HepG2 (cell line): ENCODE results near the gene LBX2. TPM values are rescaled to one million over a fixed set of nuclear protein-coding genes. Genes with fewer than 3 reads are reported as not detected.

Experiments used
- CREM ChIP-seq, 2 experiments: sonication (generic) in 1 of 2; formaldehyde crosslinking in 1 of 2; IDR thresholded peaks; 2 replicates each; pipeline versions ENCODE4 v1.4.0 to v1.6.1; 2016 to 2020; ENCODE audit warnings: antibody characterized with exemption in 1 of 2, mild to moderate bottlenecking in 1 of 2, missing genetic modification reagents in 1 of 2
- GATAD2A ChIP-seq: IDR thresholded peaks from 2 replicates; pipeline ENCODE4 v1.6.1; 2016
- ISX ChIP-seq: sonication (generic); formaldehyde crosslinking; conservative IDR thresholded peaks from 2 replicates; pipeline ENCODE4 v1.5.0; 2020; ENCODE audit warnings: missing genetic modification reagents
- MXI1 ChIP-seq: IDR thresholded peaks from 3 replicates; pipeline ENCODE4 v1.6.1; 2012; ENCODE audit warnings: low read depth, low read length, inconsistent platforms, borderline replicate concordance
- RFX5 ChIP-seq: IDR thresholded peaks from 2 replicates; pipeline ENCODE4 v1.6.1; 2011; ENCODE audit warnings: low read depth, low read length, improper control_type of control experiment
- SIN3A ChIP-seq: IDR thresholded peaks from 2 replicates; pipeline ENCODE4 v1.6.1; 2011; ENCODE audit warnings: low read depth, mild to moderate bottlenecking, control low read depth, low read length, borderline replicate concordance
- SMYD3 ChIP-seq: sonication (generic); formaldehyde crosslinking; IDR thresholded peaks from 2 replicates; pipeline ENCODE4 v1.8.1; 2023; ENCODE audit warnings: mild to moderate bottlenecking, missing genetic modification reagents
- ZBTB1 ChIP-seq: sonication (generic); formaldehyde crosslinking; IDR thresholded peaks from 2 replicates; pipeline ENCODE4 v1.4.0; 2020; ENCODE audit warnings: missing genetic modification reagents, borderline replicate concordance
- ZMYM4 ChIP-seq: sonication (generic); formaldehyde crosslinking; IDR thresholded peaks from 2 replicates; pipeline ENCODE4 v1.8.1; 2023; ENCODE audit warnings: mild to moderate bottlenecking, missing genetic modification reagents
- ZNF143 ChIP-seq: sonication (generic); formaldehyde crosslinking; IDR thresholded peaks from 2 replicates; pipeline ENCODE4 v1.4.0; 2020; ENCODE audit warnings: missing genetic modification reagents
- ZNF431 ChIP-seq: sonication (generic); formaldehyde crosslinking; IDR thresholded peaks from 2 replicates; pipeline ENCODE4 v1.9.0; 2022; ENCODE audit warnings: missing genetic modification reagents, low read depth, mild to moderate bottlenecking, borderline replicate concordance
- ZNF607 ChIP-seq: sonication (generic); formaldehyde crosslinking; IDR thresholded peaks from 2 replicates; pipeline ENCODE4 v1.5.1; 2020; ENCODE audit warnings: missing genetic modification reagents, mild to moderate bottlenecking, borderline replicate concordance
- ZNF674 ChIP-seq: sonication (generic); formaldehyde crosslinking; IDR thresholded peaks from 2 replicates; pipeline ENCODE4 v1.5.0; 2020; ENCODE audit warnings: low read depth, mild to moderate bottlenecking, missing genetic modification reagents
- ZNF792 ChIP-seq: IDR thresholded peaks from 2 replicates; pipeline ENCODE4 v1.6.1; 2016
- polyA plus RNA-seq, 8 experiments: library from polyadenylated mRNA; depleted of rRNA in 3 of 8; stranded (reverse) in 7 of 8; unstranded in 1 of 8; fragments of >200 nt; fragmentation: Illumina TruSeq in 4 of 8; extraction: Trizol in 4 of 8; gene quantifications; 2 replicates each; pipeline versions ENCODE4 v1.2.1 to v1.2.3, GENCODE V29; 2011 to 2016; ENCODE audit warnings: low read depth in 4 of 8, missing spikeins in 1 of 8, mixed read lengths in 1 of 8; ENCODE audit not compliant: insufficient read depth in 1 of 8
- total RNA-seq, 5 experiments: library from RNA; depleted of rRNA; stranded (reverse); fragments of >200 nt; fragmentation: Illumina TruSeq; extraction: Trizol; gene quantifications; 2 replicates each; pipeline ENCODE4 v1.2.3, GENCODE V29; 2016; ENCODE audit warnings: low read depth in 1 of 5
- TF ChIP-seq, protein P1 (sequence below): sonication (generic); formaldehyde crosslinking; IDR thresholded peaks from 2 replicates; pipeline ENCODE4 v1.4.0; 2020; ENCODE audit warnings: missing genetic modification reagents, borderline replicate concordance
- TF ChIP-seq, protein P2 (sequence below): sonication (generic); formaldehyde crosslinking; IDR thresholded peaks from 2 replicates; pipeline ENCODE4 v1.4.0; 2020; ENCODE audit warnings: missing genetic modification reagents
- TF ChIP-seq, protein P3 (sequence below): fragments of 450-650 bp; IDR thresholded peaks from 2 replicates; pipeline ENCODE4 v1.6.1; 2017; ENCODE audit warnings: mild to moderate bottlenecking
- TF ChIP-seq, protein P4 (sequence below): sonication (generic); formaldehyde crosslinking; IDR thresholded peaks from 2 replicates; pipeline ENCODE4 v1.4.0; 2020; ENCODE audit warnings: missing genetic modification reagents, borderline replicate concordance
- TF ChIP-seq, protein P5 (sequence below): sonication (generic); formaldehyde crosslinking; IDR thresholded peaks from 2 replicates; pipeline ENCODE4 v1.4.0; 2020; ENCODE audit warnings: mild to moderate bottlenecking, missing genetic modification reagents

Gene LBX2
- total and polyA plus RNA-seq, 2 of the 13 experiments (the other 11 are each of a cell fraction or from before 2014, with no cell fraction given): 6.4 to 8.1 TPM

DNA sequence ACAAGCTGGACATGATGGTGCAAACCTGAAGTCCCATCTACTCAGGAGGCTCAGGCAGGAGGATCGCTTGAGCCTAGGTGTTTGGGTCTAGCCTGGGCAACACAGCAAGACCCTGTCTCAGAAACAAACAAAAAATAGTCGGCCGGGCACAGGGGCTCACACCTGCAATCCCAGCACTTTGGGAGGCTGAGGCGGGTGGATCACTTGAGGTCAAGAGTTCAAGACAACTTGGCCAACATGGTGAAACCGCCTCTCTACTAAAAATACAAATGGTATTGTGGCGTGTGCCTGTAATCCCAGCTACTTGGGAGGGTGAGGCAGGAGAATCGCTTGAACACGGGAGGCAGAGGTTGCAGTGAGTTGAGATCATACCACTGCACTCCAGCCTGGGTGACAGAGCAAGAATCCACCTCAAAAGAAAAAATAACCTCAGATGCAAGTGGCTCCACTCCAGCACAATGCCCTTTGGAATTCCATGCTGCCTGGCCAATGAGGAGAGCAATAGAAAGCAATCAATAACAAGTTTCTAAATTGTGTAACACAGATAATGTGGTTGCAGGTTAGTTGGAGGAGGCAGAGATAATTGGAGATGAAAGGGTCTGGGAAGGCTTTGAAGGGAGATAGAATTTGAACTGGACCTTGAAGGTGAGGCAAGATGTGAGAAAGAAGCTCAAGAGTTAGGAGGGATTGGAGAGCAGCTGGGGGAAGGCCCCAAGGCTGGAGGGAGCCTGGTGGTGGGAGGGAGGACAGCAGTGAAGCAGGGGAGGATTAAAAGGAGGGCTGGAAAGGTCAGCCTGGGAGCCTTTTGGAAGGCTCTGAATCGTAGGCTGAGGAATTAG is 10.5 kb downstream of the LBX2 start (continued):
- TF ChIP-seq, protein P1, sequence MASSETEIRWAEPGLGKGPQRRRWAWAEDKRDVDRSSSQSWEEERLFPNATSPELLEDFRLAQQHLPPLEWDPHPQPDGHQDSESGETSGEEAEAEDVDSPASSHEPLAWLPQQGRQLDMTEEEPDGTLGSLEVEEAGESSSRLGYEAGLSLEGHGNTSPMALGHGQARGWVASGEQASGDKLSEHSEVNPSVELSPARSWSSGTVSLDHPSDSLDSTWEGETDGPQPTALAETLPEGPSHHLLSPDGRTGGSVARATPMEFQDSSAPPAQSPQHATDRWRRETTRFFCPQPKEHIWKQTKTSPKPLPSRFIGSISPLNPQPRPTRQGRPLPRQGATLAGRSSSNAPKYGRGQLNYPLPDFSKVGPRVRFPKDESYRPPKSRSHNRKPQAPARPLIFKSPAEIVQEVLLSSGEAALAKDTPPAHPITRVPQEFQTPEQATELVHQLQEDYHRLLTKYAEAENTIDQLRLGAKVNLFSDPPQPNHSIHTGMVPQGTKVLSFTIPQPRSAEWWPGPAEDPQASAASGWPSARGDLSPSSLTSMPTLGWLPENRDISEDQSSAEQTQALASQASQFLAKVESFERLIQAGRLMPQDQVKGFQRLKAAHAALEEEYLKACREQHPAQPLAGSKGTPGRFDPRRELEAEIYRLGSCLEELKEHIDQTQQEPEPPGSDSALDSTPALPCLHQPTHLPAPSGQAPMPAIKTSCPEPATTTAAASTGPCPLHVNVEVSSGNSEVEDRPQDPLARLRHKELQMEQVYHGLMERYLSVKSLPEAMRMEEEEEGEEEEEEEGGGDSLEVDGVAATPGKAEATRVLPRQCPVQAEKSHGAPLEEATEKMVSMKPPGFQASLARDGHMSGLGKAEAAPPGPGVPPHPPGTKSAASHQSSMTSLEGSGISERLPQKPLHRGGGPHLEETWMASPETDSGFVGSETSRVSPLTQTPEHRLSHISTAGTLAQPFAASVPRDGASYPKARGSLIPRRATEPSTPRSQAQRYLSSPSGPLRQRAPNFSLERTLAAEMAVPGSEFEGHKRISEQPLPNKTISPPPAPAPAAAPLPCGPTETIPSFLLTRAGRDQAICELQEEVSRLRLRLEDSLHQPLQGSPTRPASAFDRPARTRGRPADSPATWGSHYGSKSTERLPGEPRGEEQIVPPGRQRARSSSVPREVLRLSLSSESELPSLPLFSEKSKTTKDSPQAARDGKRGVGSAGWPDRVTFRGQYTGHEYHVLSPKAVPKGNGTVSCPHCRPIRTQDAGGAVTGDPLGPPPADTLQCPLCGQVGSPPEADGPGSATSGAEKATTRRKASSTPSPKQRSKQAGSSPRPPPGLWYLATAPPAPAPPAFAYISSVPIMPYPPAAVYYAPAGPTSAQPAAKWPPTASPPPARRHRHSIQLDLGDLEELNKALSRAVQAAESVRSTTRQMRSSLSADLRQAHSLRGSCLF (CRISPR knock-in tag): no peak
- TF ChIP-seq SMYD3 (CRISPR knock-in tag): peak; percentile 68; the same call in 1 of the 2 replicates
- no peak for TF ChIP-seq RFX5
- no peak for TF ChIP-seq SIN3A
- TF ChIP-seq, protein P2, sequence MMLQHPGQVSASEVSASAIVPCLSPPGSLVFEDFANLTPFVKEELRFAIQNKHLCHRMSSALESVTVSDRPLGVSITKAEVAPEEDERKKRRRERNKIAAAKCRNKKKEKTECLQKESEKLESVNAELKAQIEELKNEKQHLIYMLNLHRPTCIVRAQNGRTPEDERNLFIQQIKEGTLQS (CRISPR knock-in tag): no peak
- peak; percentile 66 for TF ChIP-seq ZMYM4 (CRISPR knock-in tag)
- TF ChIP-seq ISX: no peak
- no peak for TF ChIP-seq MXI1
- no peak; the same call in 1 of the 2 replicates for TF ChIP-seq ZNF431 (CRISPR knock-in tag)
- peak; percentile 99 for TF ChIP-seq GATAD2A
- TF ChIP-seq ZNF607 (CRISPR knock-in tag): no peak
- TF ChIP-seq ZNF674: no peak
- TF ChIP-seq, protein P3, sequence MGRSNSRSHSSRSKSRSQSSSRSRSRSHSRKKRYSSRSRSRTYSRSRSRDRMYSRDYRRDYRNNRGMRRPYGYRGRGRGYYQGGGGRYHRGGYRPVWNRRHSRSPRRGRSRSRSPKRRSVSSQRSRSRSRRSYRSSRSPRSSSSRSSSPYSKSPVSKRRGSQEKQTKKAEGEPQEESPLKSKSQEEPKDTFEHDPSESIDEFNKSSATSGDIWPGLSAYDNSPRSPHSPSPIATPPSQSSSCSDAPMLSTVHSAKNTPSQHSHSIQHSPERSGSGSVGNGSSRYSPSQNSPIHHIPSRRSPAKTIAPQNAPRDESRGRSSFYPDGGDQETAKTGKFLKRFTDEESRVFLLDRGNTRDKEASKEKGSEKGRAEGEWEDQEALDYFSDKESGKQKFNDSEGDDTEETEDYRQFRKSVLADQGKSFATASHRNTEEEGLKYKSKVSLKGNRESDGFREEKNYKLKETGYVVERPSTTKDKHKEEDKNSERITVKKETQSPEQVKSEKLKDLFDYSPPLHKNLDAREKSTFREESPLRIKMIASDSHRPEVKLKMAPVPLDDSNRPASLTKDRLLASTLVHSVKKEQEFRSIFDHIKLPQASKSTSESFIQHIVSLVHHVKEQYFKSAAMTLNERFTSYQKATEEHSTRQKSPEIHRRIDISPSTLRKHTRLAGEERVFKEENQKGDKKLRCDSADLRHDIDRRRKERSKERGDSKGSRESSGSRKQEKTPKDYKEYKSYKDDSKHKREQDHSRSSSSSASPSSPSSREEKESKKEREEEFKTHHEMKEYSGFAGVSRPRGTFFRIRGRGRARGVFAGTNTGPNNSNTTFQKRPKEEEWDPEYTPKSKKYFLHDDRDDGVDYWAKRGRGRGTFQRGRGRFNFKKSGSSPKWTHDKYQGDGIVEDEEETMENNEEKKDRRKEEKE: no peak
- TF ChIP-seq ZNF143 (CRISPR knock-in tag): no peak
- TF ChIP-seq, protein P4, sequence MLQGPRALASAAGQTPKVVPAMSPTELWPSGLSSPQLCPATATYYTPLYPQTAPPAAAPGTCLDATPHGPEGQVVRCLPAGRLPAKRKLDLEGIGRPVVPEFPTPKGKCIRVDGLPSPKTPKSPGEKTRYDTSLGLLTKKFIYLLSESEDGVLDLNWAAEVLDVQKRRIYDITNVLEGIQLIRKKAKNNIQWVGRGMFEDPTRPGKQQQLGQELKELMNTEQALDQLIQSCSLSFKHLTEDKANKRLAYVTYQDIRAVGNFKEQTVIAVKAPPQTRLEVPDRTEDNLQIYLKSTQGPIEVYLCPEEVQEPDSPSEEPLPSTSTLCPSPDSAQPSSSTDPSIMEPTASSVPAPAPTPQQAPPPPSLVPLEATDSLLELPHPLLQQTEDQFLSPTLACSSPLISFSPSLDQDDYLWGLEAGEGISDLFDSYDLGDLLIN: no peak
- 0 out of 2 replicates have a peak, but pooled peaks have one; percentile 42 for TF ChIP-seq ZNF792 (CRISPR knock-in tag)
- TF ChIP-seq, protein P5, sequence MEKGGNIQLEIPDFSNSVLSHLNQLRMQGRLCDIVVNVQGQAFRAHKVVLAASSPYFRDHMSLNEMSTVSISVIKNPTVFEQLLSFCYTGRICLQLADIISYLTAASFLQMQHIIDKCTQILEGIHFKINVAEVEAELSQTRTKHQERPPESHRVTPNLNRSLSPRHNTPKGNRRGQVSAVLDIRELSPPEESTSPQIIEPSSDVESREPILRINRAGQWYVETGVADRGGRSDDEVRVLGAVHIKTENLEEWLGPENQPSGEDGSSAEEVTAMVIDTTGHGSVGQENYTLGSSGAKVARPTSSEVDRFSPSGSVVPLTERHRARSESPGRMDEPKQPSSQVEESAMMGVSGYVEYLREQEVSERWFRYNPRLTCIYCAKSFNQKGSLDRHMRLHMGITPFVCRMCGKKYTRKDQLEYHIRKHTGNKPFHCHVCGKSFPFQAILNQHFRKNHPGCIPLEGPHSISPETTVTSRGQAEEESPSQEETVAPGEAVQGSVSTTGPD (CRISPR knock-in tag): no peak
- TF ChIP-seq CREM (IDR thresholded peaks at IDR 0.05): peak; percentile 94
- TF ChIP-seq CREM (CRISPR knock-in tag; IDR thresholded peaks at IDR 0.05): no peak
- TF ChIP-seq ZBTB1 (CRISPR knock-in tag): no peak
